GM12891 (cell line): ENCODE results near the gene CLEC1A.

Source experiments
- DNase-seq: peaks from one replicate; pipeline ENCODE4 v3.0.0; 2011; ENCODE audit warnings: low spot score; ENCODE audit not compliant: insufficient read length
- FAIRE-seq: peaks from 2 replicates; lab custom pipeline; 2011; peaks lifted over from hg19 to GRCh38; lab: Jason Lieb, UNC
- PAX5 ChIP-seq: IDR thresholded peaks from 2 replicates; pipeline ENCODE4 v1.6.1; 2011; ENCODE audit warnings: low read length, moderate library complexity, mild to moderate bottlenecking; ENCODE audit not compliant: insufficient read depth, severe bottlenecking
- POLR2A ChIP-seq: IDR thresholded peaks from 2 replicates; pipeline ENCODE4 v1.6.1; 2011; ENCODE audit warnings: low read depth, low read length, control low read depth
- POLR2AphosphoS5 ChIP-seq: IDR thresholded peaks from 2 replicates; pipeline ENCODE4 v1.6.1; 2011; ENCODE audit warnings: low read depth, low read length, control low read depth
- POU2F2 ChIP-seq: IDR thresholded peaks from 2 replicates; pipeline ENCODE4 v1.6.1; 2011; ENCODE audit warnings: low read depth, mild to moderate bottlenecking, control low read depth, low read length, moderate library complexity
- SPI1 ChIP-seq: IDR thresholded peaks from 2 replicates; pipeline ENCODE4 v1.6.1; 2011; ENCODE audit warnings: low read depth, low read length, control low read depth
- TAF1 ChIP-seq: IDR thresholded peaks from 2 replicates; pipeline ENCODE4 v1.6.1; 2011; ENCODE audit warnings: low read depth, low read length, control low read depth

Gene CLEC1A

GRCh38 chr12:10065241-10065640, 33.5 kb downstream of the CLEC1A start:
- no peak for FAIRE-seq
- DNase-seq: no peak
- TF ChIP-seq TAF1 (no peak), PAX5 (no peak), SPI1 (no peak), POU2F2 (no peak), POLR2A (no peak), POLR2AphosphoS5 (no peak)

GRCh38 chr12:10058387-10058786, 40.4 kb downstream of the CLEC1A start:
- DNase-seq (no peak), FAIRE-seq (no peak)

GRCh38 chr12:10052193-10052913, 46.4 kb downstream of the CLEC1A start:
- no peak for TF ChIP-seq TAF1
- TF ChIP-seq POLR2AphosphoS5: no peak
- TF ChIP-seq SPI1: no peak
- no peak for TF ChIP-seq PAX5
- TF ChIP-seq POLR2A: no peak
- TF ChIP-seq POU2F2: no peak
- FAIRE-seq: peak; percentile 69
- DNase-seq: no peak

More at GRCh38 chr12:10058387-10058786, 40.4 kb downstream of the CLEC1A start:
- TF ChIP-seq TAF1 (no peak), POU2F2 (no peak), POLR2A (no peak)

- no peak for DNase-seq
- FAIRE-seq: no peak
Observed at GRCh38 chr12:10048526-10048925, 50.3 kb downstream of the CLEC1A start.

GRCh38 chr12:10042167-10042566, 56.6 kb downstream of the CLEC1A start:
- TF ChIP-seq POU2F2 (no peak), PAX5 (no peak), POLR2A (no peak), TAF1 (no peak), POLR2AphosphoS5 (no peak), SPI1 (no peak)
- DNase-seq (no peak), FAIRE-seq (no peak)

More at GRCh38 chr12:10048526-10048925, 50.3 kb downstream of the CLEC1A start:
- TF ChIP-seq PAX5: no peak

DNA sequence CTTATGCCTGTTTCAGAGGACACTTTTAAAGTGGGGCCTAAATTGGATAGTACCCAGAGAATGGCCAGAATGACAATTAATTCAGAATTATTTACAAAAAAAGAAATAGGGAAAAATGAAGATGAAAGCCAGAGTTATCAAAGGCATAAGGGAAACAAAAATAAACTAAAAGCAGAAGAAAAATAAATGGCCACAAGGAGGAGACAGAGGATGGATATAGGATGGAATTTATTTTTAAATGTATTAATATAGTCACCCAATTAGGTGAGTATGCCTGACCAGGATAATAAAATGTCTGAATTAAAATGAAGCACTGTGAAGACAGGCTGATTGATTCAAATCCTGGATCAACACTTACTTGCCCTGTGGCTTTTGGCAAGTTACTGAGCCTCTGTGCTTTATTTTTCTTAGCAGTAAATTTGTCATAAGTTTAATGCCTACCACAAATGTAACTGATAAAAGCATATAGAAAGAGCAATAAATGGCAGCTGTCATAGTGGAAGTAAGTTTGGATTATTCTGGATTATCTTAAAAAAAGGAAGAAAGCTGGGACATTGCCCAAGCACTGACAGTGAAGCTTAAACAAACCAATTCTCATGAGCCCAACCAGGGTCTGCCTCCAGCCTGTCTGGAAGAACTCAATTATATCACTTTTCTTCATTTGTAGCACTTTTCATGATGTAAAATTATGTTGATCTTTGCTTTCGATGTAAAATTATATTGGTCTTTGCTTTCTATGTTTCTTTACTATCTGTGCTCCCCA, 64.8 kb downstream of the CLEC1A start:
- no peak for FAIRE-seq
- TF ChIP-seq TAF1: no peak
- no peak for TF ChIP-seq PAX5
- no peak for TF ChIP-seq POLR2AphosphoS5
- no peak for TF ChIP-seq POLR2A
- TF ChIP-seq SPI1: no peak
- DNase-seq: no peak

DNA sequence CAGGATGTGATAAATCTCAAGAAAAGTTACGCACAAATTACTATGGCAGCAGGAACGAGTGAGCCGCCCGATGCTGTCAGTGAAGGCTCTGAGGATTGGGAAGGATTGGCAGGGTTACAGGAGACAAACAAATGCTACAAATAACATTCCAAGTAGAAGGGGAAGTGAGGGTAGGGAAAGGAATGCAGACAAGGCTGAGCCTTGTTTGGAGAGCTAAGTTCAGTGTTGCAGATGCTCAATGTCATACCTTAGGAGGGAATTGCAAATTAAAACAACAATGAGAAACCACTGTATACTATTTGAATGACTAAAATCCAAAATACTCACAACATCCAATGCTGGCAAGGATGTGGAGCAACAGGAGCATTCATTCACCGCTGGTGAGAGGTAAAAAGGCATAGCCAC, 67.0 kb downstream of the CLEC1A start:
- no peak for FAIRE-seq
- TF ChIP-seq PAX5 (no peak), POU2F2 (no peak), SPI1 (no peak), POLR2A (no peak)
- no peak for DNase-seq

- no peak for FAIRE-seq
- DNase-seq: no peak
- TF ChIP-seq POU2F2 (no peak), POLR2A (no peak), POLR2AphosphoS5 (no peak), TAF1 (no peak), SPI1 (no peak), PAX5 (no peak)
Observed at GRCh38 chr12:10031321-10031720, 67.5 kb downstream of the CLEC1A start.

GRCh38 chr12:10030446-10030845, 68.3 kb downstream of the CLEC1A start, which contains the start of gene CLEC9A:
TSS of gene CLEC9A (plus strand) at chr12:10030682. CDS start at chr12:10052688, 22,006 bp downstream.
- DNase-seq (no peak), FAIRE-seq (no peak)
- TF ChIP-seq POLR2AphosphoS5: no peak
- TF ChIP-seq POLR2A: no peak
- no peak for TF ChIP-seq SPI1
- no peak for TF ChIP-seq PAX5
- TF ChIP-seq POU2F2: no peak
- no peak for TF ChIP-seq TAF1

GRCh38 chr12:10027721-10028120, 71.1 kb downstream of the CLEC1A start:
- FAIRE-seq: no peak
- TF ChIP-seq SPI1: no peak
- TF ChIP-seq POLR2A: no peak
- TF ChIP-seq POU2F2: no peak
- TF ChIP-seq TAF1: no peak
- no peak for TF ChIP-seq POLR2AphosphoS5
- TF ChIP-seq PAX5: no peak
- DNase-seq: no peak
